GM21825 (cell line): ENCODE measurements around the gene PRELP.
"Not testable (repeated sequence)": the region's sequence is repeated elsewhere in the genome, so short reads cannot be mapped to it uniquely, and the experiment has no call there.

ENCODE experiments used
- ATAC-seq: cut with Tn5 transposase; IDR thresholded peaks from one replicate; pipeline ENCODE4 v1.9.1; 2021; ENCODE audit warnings: mild to moderate bottlenecking, moderate library complexity; ENCODE audit not compliant: unreplicated experiment

The PRELP gene

GRCh38 chr1:203504400-203505250 lies 29.0 kb downstream of the PRELP start:
- no peak for ATAC-seq

DNA sequence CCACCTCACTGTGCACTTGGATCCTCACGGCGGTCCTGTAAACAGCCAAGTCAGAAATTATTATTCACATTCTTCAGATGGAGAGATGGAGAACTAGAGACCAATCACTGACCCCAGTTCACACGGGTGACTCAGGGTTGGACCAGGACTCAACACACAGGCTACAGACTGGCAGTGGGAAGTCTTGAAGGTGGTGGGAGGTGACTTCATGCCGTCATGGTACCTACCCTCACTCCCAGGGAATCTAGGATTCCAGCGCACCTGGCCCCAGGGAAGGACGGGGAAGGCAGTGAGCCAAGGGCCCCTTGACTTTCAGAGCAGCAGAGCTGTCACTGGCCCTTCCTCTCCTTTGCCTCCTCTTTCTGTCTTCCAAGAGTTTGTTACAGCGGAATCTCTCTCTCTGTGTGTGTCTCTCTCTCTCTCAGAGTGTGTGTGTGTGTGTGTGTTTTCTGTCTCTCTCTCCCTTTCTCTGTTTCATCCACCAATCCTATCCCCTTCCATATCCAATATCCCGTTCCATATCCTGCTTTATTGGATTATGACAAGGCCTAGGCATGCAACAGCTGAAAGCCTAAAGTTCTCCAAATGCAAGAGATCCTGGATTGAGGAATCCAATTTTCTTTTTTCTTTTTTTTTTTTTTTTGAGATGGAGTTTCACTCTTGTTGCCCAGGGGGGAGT lies 30.1 kb downstream of the PRELP start:
- ATAC-seq = no peak

DNA sequence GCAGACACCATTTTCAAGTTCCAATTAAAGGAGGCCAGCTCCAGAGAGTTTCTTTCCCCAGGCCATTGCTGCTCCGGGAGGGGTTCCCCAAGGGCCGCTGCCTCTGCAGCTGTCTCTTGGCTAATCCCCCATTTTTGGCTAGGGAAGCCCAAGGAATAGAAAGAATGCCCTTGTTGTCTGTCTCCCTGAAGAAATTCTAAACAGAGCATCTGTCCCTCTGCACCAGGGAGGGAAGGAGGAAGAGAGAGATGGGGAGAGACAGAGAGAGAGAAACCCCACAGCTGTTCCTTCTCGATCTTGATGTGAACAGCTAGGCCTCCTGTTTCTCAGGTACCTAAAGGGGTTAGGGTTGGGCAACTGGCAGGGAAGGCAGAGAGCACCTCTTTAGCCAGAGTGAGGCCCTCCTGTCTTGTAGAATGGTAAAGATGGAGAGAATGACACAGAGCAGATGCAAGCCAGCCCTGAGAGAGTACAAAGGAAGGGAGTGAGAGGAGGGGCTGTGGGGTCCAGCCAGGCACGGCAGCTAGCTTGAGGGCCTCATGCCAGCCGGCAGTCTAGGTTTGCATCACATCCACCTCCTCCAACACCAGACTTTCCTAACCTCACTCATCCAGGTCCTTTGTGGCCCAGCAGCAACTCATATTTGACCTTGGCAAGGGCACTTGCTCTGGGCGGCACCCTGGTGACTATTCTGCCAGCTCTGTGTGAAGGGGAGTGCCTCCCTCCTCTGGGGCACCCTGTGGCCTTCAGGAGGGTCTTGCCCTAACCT lies 31.4 kb downstream of the PRELP start:
- no peak for ATAC-seq

GRCh38 chr1:203507759-203508158 lies 32.2 kb downstream of the PRELP start:
- no peak for ATAC-seq

DNA sequence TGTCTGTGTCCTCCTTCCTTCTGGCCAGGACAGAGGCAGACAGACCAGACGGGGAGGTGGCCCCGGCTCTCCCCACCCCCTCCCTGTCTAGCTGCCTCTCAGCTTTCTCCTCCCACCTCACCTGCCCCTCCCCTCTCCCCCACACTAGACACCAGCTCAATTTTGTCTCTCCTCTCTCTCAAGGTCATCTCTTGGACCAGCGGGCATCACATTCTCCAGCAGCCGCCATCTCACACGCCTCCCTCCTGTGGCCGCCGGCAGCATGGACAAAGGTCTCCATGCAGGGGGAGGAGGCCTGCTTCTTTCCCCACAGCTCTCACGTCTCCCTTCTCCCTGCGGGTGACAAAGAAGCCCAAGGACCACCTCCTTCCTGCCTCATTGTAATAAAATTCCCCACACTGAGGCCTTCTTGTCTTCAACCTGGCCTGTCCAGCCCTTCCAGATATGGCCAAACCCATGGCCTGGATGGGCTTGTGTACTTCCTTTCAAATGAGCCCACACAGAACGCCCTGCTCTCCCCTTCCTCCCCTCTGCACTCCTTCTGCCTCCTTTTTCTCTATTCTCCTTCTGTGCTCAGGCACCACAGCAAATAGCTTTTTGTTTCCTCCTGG lies 33.0 kb downstream of the PRELP start:
- ATAC-seq = no peak

GRCh38 chr1:203509135-203509534 lies 33.5 kb downstream of the PRELP start:
- ATAC-seq = no peak

GRCh38 chr1:203511513-203511912 lies 35.9 kb downstream of the PRELP start:
- no peak for ATAC-seq

DNA sequence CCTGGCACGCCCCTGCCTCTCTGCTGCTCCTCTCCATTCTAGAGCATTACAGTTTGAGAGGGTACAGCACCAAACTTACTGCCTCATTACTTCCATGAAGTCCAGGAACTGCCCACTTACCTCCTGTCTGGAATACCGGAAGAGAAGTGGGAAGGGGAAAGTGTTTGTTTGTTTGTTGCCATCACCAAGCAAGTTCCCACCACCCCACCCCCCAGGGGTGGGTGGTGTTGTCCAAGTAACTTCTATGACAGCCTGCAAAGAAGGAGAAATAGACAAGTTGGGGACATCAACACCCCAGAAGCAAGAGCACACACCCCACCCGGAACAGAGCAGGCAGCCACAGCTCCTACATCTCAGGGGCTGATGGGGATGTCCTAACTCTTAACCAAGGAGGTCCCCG lies 36.3 kb downstream of the PRELP start:
- no peak for ATAC-seq

DNA sequence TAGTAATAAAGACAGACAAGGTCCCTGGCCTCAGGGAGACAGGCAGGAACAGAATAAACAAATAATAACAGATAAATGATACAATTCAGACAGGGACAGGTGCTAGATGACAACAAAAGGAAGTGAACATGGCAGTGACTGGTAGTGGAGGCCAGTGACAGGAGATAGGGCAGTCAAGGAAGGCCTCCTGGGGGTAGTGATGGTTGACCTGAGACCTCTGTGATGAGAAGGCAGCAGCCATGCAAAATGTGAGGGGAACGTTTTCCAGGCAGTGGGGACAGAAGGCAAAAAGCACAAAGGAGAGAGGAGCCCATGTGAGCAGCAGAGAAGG lies 36.9 kb downstream of the PRELP start:
- no peak for ATAC-seq

GRCh38 chr1:203512848-203513584 lies 37.4 kb downstream of the PRELP start:
- no peak for ATAC-seq

DNA sequence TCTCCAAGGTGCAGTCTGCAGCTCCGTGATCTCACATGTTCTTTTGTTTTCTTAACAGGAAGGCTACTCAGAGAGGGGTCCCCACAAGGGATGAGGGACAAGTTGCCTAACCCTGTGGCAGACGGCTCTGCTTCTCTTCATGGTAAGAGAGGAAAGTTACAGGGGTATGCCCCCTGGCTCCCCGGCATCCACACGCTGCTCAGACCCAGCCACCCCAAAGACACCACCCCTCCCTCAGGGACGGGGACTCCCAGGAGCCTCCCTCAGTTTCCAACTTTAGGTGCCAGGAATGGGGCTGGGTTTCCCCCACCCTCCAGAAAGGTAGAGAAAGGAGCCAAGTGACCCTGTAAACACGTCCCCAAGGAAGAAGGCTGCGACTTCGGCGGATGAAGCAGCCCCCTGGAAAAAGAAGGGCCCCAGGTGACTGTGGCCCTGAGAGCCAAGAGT lies 38.0 kb downstream of the PRELP start:
- no peak for ATAC-seq

- no peak for ATAC-seq
Observed at GRCh38 chr1:203516184-203516583, 40.6 kb downstream of the PRELP start.

DNA sequence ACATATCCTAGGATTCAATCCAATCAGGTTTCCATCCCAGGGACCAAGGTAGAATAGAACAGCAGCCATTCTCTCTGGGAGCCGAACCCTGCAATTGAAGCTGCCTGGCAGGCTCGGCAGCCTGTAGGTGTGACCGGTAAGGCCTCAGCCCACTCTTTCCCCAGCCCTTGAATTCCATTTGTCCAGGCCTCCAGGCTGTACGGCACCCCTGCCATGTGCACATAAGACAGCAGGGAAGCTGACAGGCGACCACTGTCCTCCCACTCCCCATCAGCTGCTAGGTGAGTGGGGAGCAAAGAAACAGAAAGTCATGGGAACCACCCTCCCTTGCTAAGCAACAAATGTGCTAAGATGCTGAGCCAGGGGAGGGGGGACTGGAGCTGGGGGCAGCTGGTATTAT lies 41.3 kb downstream of the PRELP start:
- no peak for ATAC-seq

DNA sequence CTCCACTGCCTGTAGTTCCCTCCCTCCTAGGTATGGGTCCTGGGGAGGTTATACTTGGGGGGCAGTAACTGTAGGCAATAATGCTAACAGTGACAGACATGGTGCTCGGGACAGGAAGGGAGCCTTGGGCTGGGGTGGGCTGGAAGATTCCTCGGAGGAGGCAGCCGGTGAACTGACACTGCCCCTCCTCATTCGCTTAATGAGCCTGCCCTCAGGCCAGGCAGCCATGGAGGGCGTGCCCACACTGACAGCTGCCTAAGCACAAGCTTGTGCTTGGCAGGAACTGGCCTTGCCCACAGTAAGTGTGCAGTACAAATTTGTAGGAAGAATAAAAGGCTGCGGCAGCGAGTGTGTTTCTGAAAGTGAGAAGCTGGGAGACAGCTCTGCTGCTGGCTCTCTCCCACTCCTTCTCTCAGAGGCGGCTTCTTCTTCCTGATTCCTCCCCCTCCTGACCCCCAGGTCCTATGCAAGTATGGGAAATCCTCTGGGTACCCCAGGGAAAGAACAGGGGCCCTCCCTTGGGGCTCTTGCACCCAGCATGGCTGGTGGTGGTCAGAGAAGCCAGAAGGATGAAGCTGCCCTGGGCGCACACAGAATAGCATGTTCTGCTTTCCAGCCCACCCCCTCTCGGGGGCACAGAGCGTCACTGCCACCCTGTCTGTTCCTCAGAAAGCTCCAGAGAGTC lies 42.0 kb downstream of the PRELP start:
- no peak for ATAC-seq

GRCh38 chr1:203518139-203518538 lies 42.5 kb downstream of the PRELP start:
- not testable (repeated sequence) for ATAC-seq

- ATAC-seq = no peak
Observed at GRCh38 chr1:203518541-203518940, 42.9 kb downstream of the PRELP start.

DNA sequence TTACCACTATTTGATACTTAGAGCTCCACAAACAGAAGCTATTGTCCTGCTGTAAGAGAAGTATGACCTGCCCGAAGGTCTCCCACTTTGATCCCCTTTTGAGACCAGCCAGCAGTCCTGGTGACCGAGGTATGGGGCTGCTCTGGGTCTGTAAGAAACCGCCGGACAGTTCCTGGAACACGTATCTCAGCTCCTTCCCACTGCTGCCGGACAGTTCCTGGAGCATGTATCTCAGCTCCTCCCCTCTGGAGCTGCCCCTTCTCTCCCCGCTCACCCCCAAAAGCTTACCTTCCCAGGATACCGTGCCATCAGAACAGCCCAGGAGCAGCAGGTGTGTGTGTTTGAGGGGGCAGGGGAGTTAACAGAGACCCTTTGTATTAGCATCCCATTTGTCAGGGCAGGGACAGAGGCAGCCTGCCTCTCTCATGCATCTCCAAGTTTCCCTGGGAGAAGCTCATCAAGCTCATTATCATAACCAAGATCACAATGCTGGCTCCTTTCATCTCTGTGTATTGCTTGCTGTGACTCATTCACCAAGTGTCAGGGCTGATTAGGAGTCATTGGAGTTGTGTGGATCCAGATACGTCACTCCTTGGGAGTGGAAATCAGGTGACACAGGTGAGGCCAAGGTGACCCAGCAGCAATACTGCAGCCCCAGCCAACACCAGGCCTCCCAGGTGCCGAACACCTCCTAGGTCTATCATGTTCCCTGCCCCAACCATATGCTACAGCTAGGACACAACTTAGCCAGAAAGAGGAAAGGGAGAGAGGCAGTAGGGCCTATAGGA lies 43.6 kb downstream of the PRELP start:
- no peak for ATAC-seq

DNA sequence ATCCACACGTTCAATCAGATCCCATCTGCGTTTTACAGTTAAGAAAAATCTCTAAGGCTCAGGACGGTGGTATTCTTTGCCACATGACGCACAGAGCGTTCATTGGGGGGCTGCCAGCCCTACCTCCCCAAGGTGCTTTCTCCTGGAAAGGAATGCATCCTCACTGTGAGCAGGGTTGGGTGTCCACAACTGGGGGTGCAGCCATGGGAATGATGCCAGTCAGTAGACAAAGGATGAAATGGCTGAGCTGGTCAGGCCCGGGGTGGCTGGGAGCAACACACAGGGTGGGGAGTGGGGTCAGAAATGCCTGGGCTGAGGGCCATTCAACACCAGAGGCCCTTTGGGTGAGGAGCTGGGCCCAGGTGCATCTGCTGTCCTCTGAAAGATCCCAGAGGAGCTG lies 44.3 kb downstream of the PRELP start:
- no peak for ATAC-seq

GRCh38 chr1:203520315-203520714 lies 44.7 kb downstream of the PRELP start:
- no peak for ATAC-seq
